IMR-90 (cell line): ENCODE results near the gene SLC38A1. TPM values are rescaled to one million over a fixed set of nuclear protein-coding genes. Genes with fewer than 3 reads are reported as not detected.

Source experiments
- ATAC-seq: fragments of 200-7000 bp; cut with Tn5 transposase; 2 replicates; pipeline ENCODE4 v1.9.1; 2020; ENCODE audit warnings: low read depth, mild to moderate bottlenecking, moderate library complexity
- BruUV-seq: library from RNA; stranded (reverse); fragments of 400-500 nt; replicated peaks from 2 replicates; lab custom pipeline; 2021; lab: Mats Ljungman, UMichigan
- CTCF ChIA-PET: fragments of 300-600 bp; formaldehyde crosslinking; extraction: SDS; loops from one replicate; lab custom pipeline; 2021; ENCODE audit warnings: antibody characterized with exemption; lab: Yijun Ruan, JAX
- POLR2A ChIA-PET: fragments of 300-600 bp; sonication (Branson Sonifier 250); formaldehyde crosslinking; loops from one replicate; lab custom pipeline; 2022; ENCODE audit warnings: antibody characterized with exemption; ENCODE audit not compliant: unreplicated experiment; lab: Charles Lee
- DNase-seq: peaks from one replicate; pipeline ENCODE4 v3.0.0; 2013
- H2AFZ ChIP-seq: replicated peaks from 2 replicates; pipeline ENCODE3; 2013; ENCODE audit warnings: low read length, mild to moderate bottlenecking; ENCODE audit not compliant: poor library complexity
- H2AK5ac ChIP-seq: 2 replicates; pipeline ENCODE4 v1.6.1; 2013; ENCODE audit warnings: low read depth, low read length, inconsistent platforms
- H2AK9ac ChIP-seq: replicated peaks from 2 replicates; pipeline ENCODE3; 2013; ENCODE audit warnings: mild to moderate bottlenecking, low read depth, low read length, moderate library complexity; ENCODE audit not compliant: poor library complexity
- H2BK120ac ChIP-seq: 2 replicates; pipeline ENCODE4 v1.6.1; 2013; ENCODE audit warnings: low read depth, low read length, inconsistent platforms
- H2BK15ac ChIP-seq: 3 replicates; pipeline ENCODE4 v1.6.1; 2013; ENCODE audit warnings: low read depth, low read length, inconsistent platforms
- H2BK20ac ChIP-seq: 2 replicates; pipeline ENCODE4 v1.6.1; 2013; ENCODE audit warnings: low read depth, mild to moderate bottlenecking, inconsistent platforms, low read length, moderate library complexity
- H2BK5ac ChIP-seq: 2 replicates; pipeline ENCODE4 v1.6.1; 2013; ENCODE audit warnings: mild to moderate bottlenecking, low read depth, low read length, inconsistent platforms; ENCODE audit not compliant: poor library complexity, severe bottlenecking
- H3K14ac ChIP-seq: replicated peaks from 2 replicates; pipeline ENCODE4 v1.6.1; 2013; ENCODE audit warnings: low read depth, low read length, inconsistent platforms
- H3K18ac ChIP-seq: 2 replicates; pipeline ENCODE4 v1.6.1; 2013; ENCODE audit warnings: low read depth, low read length, control low read depth
- H3K23ac ChIP-seq: 2 replicates; pipeline ENCODE4 v1.6.1; 2013; ENCODE audit warnings: low read depth, low read length, inconsistent platforms
- H3K27ac ChIP-seq: 2 replicates; pipeline ENCODE4 v1.5.1; 2013; ENCODE audit warnings: mild to moderate bottlenecking, control low read depth, low read length; ENCODE audit not compliant: insufficient read depth
- H3K27me3 ChIP-seq: 2 replicates; pipeline ENCODE4 v1.6.1; 2013; ENCODE audit warnings: low read length; ENCODE audit not compliant: control insufficient read depth, insufficient read depth
- H3K36me3 ChIP-seq: 2 replicates; pipeline ENCODE4 v1.6.1; 2013; ENCODE audit warnings: low read length, mixed read lengths; ENCODE audit not compliant: control insufficient read depth, insufficient read depth
- H3K4ac ChIP-seq: 2 replicates; pipeline ENCODE4 v1.6.1; 2013; ENCODE audit warnings: low read depth, low read length, inconsistent platforms
- H3K4me1 ChIP-seq: 2 replicates; pipeline ENCODE4 v1.6.1; 2013; ENCODE audit warnings: low read length, mixed read lengths; ENCODE audit not compliant: control insufficient read depth, insufficient read depth
- H3K4me2 ChIP-seq: 2 replicates; pipeline ENCODE4 v1.6.1; 2013; ENCODE audit warnings: low read depth, mild to moderate bottlenecking, control low read depth, low read length, moderate library complexity
- H3K4me3 ChIP-seq: 2 replicates; pipeline ENCODE4 v1.5.1; 2013; ENCODE audit warnings: low read depth, mild to moderate bottlenecking, control low read depth, low read length, moderate library complexity; ENCODE audit not compliant: insufficient read depth
- H3K56ac ChIP-seq: 2 replicates; pipeline ENCODE4 v1.6.1; 2013; ENCODE audit warnings: low read length, inconsistent platforms; ENCODE audit not compliant: insufficient read depth; ENCODE audit errors: extremely low read depth
- H3K79me1 ChIP-seq, 2 experiments: 2 replicates each; pipeline ENCODE4 v1.6.1; 2013; ENCODE audit warnings: low read length in 2 of 2, inconsistent platforms in 1 of 2, low read depth in 1 of 2
- H3K9ac ChIP-seq: 2 replicates; pipeline ENCODE4 v1.6.1; 2013; ENCODE audit warnings: low read depth, low read length, control low read depth
- H3K9me1 ChIP-seq: 2 replicates; pipeline ENCODE4 v1.6.1; 2013; ENCODE audit warnings: low read length, inconsistent platforms; ENCODE audit not compliant: insufficient read depth
- H3K9me3 ChIP-seq: 2 replicates; pipeline ENCODE4 v1.6.1; 2013; ENCODE audit warnings: low read length; ENCODE audit not compliant: control insufficient read depth, insufficient read depth
- H4K20me1 ChIP-seq: 2 replicates; pipeline ENCODE4 v1.6.1; 2013; ENCODE audit warnings: low read length, inconsistent platforms; ENCODE audit not compliant: insufficient read depth
- H4K5ac ChIP-seq: 2 replicates; pipeline ENCODE4 v1.6.1; 2013; ENCODE audit warnings: mild to moderate bottlenecking, low read depth, low read length, control low read depth
- H4K8ac ChIP-seq, 2 experiments: 2 replicates each; pipeline ENCODE4 v1.6.1; 2013; ENCODE audit warnings: low read depth in 2 of 2, low read length in 2 of 2, control low read depth in 1 of 2, inconsistent platforms in 1 of 2
- H4K91ac ChIP-seq: 2 replicates; pipeline ENCODE4 v1.6.1; 2013; ENCODE audit warnings: low read depth, low read length, inconsistent platforms; ENCODE audit not compliant: insufficient read depth
- BHLHE40 ChIP-seq: fragments of 150-350 bp; IDR thresholded peaks from 2 replicates; pipeline ENCODE4 v1.6.1; 2016; ENCODE audit warnings: mild to moderate bottlenecking, low read depth, low read length
- CEBPB ChIP-seq: IDR thresholded peaks from 2 replicates; pipeline ENCODE4 v1.6.1; 2012; ENCODE audit warnings: low read depth, low read length, improper control_type of control experiment
- CHD1 ChIP-seq: IDR thresholded peaks from 2 replicates; pipeline ENCODE4 v1.6.1; 2012; ENCODE audit warnings: low read depth, low read length, improper control_type of control experiment
- FOS ChIP-seq: fragments of 150-350 bp; IDR thresholded peaks from 2 replicates; pipeline ENCODE4 v1.6.1; 2016; ENCODE audit warnings: low read depth, low read length
- MAFK ChIP-seq: IDR thresholded peaks from 2 replicates; pipeline ENCODE4 v1.6.1; 2012; ENCODE audit warnings: low read depth, low read length, improper control_type of control experiment
- MAZ ChIP-seq: IDR thresholded peaks from 2 replicates; pipeline ENCODE4 v1.6.1; 2012; ENCODE audit warnings: low read depth, mild to moderate bottlenecking, low read length, improper control_type of control experiment, moderate library complexity, borderline replicate concordance
- NFE2L2 ChIP-seq: fragments of 150-350 bp; IDR thresholded peaks from 2 replicates; pipeline ENCODE4 v1.6.1; 2016; ENCODE audit warnings: low read depth, mild to moderate bottlenecking, low read length
- POLR2A ChIP-seq: IDR thresholded peaks from 2 replicates; pipeline ENCODE4 v1.6.1; 2012; ENCODE audit warnings: mild to moderate bottlenecking, low read depth, low read length
- RAD21 ChIP-seq: IDR thresholded peaks from 2 replicates; pipeline ENCODE4 v1.6.1; 2012; ENCODE audit warnings: low read length, improper control_type of control experiment
- RFX5 ChIP-seq: IDR thresholded peaks from 2 replicates; pipeline ENCODE4 v1.8.0; 2012; ENCODE audit warnings: low read depth, mild to moderate bottlenecking, low read length, moderate library complexity
- SMC3 ChIP-seq: fragments of 150-350 bp; IDR thresholded peaks from 2 replicates; pipeline ENCODE4 v1.6.1; 2016; ENCODE audit warnings: low read depth, mild to moderate bottlenecking, antibody characterized with exemption, low read length, moderate library complexity
- WGBS, 2 experiments: methylation state at CpG; one replicate each; pipeline versions ENCODE4 v1.1.5 to v1.1.7; 2013; ENCODE audit warnings: missing lambda C conversion rate in 2 of 2; ENCODE audit not compliant: insufficient read length in 1 of 2; ENCODE audit errors: extremely low coverage in 2 of 2; 5-methylcytosine and 5-hydroxymethylcytosine counted together
- dilution Hi-C: fragments of 300-500 bp; cut with HindIII; formaldehyde crosslinking; loops from one replicate; pipeline ENCODE4 v1.14.3; 2018; ENCODE audit warnings: low sequenced_read_pairs; ENCODE audit not compliant: unreplicated experiment
- in situ Hi-C: fragments of 300-500 bp; cut with MboI; formaldehyde crosslinking; loops from 3 replicates; pipeline ENCODE4 v1.14.3; 2019; ENCODE audit warnings: low sequenced_read_pairs, inconsistent platforms, mixed read lengths
- intact Hi-C: fragments of 100-400 bp; cut with micrococcal nuclease; formaldehyde crosslinking; loops from 2 replicates; pipeline ENCODE4 v1.10.0; 2022
- polyA plus RNA-seq, 3 experiments: library from polyadenylated mRNA; depleted of rRNA; stranded (reverse); fragments of >200 nt; gene quantifications; 2 replicates each; pipeline ENCODE4 v1.2.3, GENCODE V29; 2012; ENCODE audit warnings: low replicate concordance in 1 of 3
- total RNA-seq: library from RNA; depleted of rRNA; stranded (reverse); fragments of >200 nt; gene quantifications from 2 replicates; pipeline ENCODE4 v1.2.3, GENCODE V29; 2012
- TF ChIP-seq, protein P1 (sequence below): fragments of 150-350 bp; IDR thresholded peaks from 2 replicates; pipeline ENCODE4 v1.6.1; 2016; ENCODE audit warnings: low read depth, mild to moderate bottlenecking, low read length, moderate library complexity, borderline replicate concordance
- TF ChIP-seq, protein P2 (sequence below): fragments of 150-350 bp; IDR thresholded peaks from 2 replicates; pipeline ENCODE4 v1.6.1; 2017; ENCODE audit warnings: mild to moderate bottlenecking, antibody characterized with exemption, low read length, low read depth

Gene SLC38A1
- total and polyA plus RNA-seq, 2 of the 4 experiments (the other 2 are of a cell fraction) = 22.8 to 61.5 TPM

DNA sequence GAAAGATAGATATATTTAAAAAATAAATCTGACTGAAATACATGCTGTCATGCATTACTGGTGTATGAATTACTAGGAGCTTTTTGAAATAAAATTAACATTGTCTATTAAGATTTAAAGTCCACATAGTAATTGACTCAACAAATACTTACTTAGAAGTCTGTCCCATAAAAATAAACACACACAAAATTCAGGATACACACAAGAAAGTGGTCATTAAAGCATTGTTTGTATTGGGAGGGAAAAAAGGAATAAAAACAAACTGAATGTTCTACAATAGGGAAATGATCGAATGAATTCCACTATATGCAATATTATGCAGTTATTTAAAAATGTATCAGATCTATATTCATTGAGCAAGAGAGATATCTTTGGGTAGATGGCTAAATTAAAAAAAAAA lies 118.9 kb downstream of the SLC38A1 start:
- no peak for DNase-seq
- no peak overlapping the region for H3K4me3 ChIP-seq
- H3K56ac ChIP-seq = no peak overlapping the region
- no peak overlapping the region for H2BK5ac ChIP-seq
- TF ChIP-seq CEBPB = no peak
- TF ChIP-seq, protein P1, sequence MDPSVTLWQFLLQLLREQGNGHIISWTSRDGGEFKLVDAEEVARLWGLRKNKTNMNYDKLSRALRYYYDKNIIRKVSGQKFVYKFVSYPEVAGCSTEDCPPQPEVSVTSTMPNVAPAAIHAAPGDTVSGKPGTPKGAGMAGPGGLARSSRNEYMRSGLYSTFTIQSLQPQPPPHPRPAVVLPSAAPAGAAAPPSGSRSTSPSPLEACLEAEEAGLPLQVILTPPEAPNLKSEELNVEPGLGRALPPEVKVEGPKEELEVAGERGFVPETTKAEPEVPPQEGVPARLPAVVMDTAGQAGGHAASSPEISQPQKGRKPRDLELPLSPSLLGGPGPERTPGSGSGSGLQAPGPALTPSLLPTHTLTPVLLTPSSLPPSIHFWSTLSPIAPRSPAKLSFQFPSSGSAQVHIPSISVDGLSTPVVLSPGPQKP = no peak
- TF ChIP-seq RFX5 = no peak
- no peak for TF ChIP-seq MAFK
- TF ChIP-seq POLR2A = no peak
- TF ChIP-seq BHLHE40 = no peak
- TF ChIP-seq, protein P2, sequence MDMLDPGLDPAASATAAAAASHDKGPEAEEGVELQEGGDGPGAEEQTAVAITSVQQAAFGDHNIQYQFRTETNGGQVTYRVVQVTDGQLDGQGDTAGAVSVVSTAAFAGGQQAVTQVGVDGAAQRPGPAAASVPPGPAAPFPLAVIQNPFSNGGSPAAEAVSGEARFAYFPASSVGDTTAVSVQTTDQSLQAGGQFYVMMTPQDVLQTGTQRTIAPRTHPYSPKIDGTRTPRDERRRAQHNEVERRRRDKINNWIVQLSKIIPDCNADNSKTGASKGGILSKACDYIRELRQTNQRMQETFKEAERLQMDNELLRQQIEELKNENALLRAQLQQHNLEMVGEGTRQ = no peak
- TF ChIP-seq FOS = no peak
- TF ChIP-seq RAD21 = no peak
- no peak for TF ChIP-seq MAZ
- TF ChIP-seq CHD1 = no peak
- TF ChIP-seq NFE2L2 = no peak
- no peak for TF ChIP-seq SMC3
- H3K18ac ChIP-seq = no peak overlapping the region
- no peak overlapping the region for H3K14ac ChIP-seq
- no peak overlapping the region for H2BK15ac ChIP-seq
- H3K27me3 ChIP-seq = peaks cover 3% of the 10 kb centered on the region; the same call in 1 of the 2 replicates
- no peak overlapping the region for H3K23ac ChIP-seq
- intact Hi-C loops (no loop called here), in situ Hi-C loops (loop anchor here (10.0 to 25.0 kb wide), 2 partner anchors 205 to 537 kb away; no protein-coding TSS in a partner anchor), dilution Hi-C loops (no loop called here)
- no peaks in the 10 kb centered on the region for H3K9me1 ChIP-seq
- no peak for ATAC-seq
- no peak overlapping the region for H2BK20ac ChIP-seq
- H2AK5ac ChIP-seq = no peak overlapping the region
- H3K27ac ChIP-seq = no peak overlapping the region
- CTCF ChIA-PET = interaction anchor here (0.6 to 0.7 kb wide), 2 partner anchors 74 to 149 kb away, joined by 3 to 6 read pairs; no protein-coding TSS in a partner anchor
- BruUV-seq = no TSS peak
- no peak overlapping the region for H2AFZ ChIP-seq
- no peak overlapping the region for H2BK120ac ChIP-seq
- no peak overlapping the region for H3K4ac ChIP-seq
- H3K36me3 ChIP-seq = no peaks in the 10 kb centered on the region
- no peaks in the 10 kb centered on the region for H3K9me3 ChIP-seq
- no peak overlapping the region for H3K4me2 ChIP-seq
- no peak overlapping the region for H4K5ac ChIP-seq
- H3K9ac ChIP-seq = no peak overlapping the region
- no peaks in the 10 kb centered on the region for H3K4me1 ChIP-seq
- H4K8ac ChIP-seq = no peak overlapping the region
- H3K79me1 ChIP-seq = no peaks in the 10 kb centered on the region
- POLR2A ChIA-PET = interaction anchor here (0.6 kb wide), 1 partner anchor 153 kb away, joined by 15 read pairs; no protein-coding TSS in a partner anchor
- no peak overlapping the region for H2AK9ac ChIP-seq
- H4K91ac ChIP-seq = no peak overlapping the region
- WGBS, 2 experiments = no CpG with 5 or more reads among the region's 1 CpG
- H4K20me1 ChIP-seq = no peaks in the 10 kb centered on the region
